Left kidney (tissue), 2 donors: ENCODE measurements around the gene NTS. TPM values are rescaled to one million over a fixed set of nuclear protein-coding genes. Genes with fewer than 3 reads are reported as not detected.

ENCODE experiments used
- DNase-seq: peaks from one replicate; pipeline ENCODE4 v3.0.0-alpha.2; 2013
- polyA plus RNA-seq: library from polyadenylated mRNA; unstranded; fragments of 120-200 nt; gene quantifications from one replicate; pipeline ENCODE4 v1.2.1, GENCODE V29; 2013; ENCODE audit not compliant: insufficient read length

Gene NTS
- polyA plus RNA-seq, 1 donor: 4.1 TPM

DNA sequence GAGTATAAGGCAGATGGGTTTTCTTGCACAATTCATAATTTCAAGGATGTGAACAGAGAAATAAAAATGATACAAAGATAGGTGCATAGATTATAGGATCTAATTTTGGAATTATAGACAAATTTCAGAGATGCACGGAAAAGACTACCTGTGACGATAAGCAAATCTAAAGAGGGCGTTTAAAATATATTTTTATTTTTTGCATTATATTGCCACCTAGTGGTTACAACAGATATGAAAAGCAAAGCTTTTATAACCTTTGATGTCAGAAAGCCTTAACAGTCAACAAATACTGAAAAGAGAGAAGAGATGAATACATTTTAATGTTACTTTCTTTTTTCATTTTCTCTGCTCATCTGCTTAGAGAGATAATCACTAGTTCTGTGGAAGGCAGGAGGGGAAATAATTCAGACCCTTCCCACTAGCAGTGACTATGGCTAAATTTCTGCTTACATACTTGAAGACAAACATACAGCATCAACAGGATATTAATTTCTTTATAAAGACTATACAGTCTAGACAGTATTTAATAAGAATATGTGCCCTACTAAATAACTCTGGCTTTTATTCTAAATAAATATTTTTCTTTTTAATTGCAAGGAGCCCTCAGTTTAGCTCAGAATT lies 46.3 kb downstream of the NTS start:
- DNase-seq: peak; percentile 38

DNA sequence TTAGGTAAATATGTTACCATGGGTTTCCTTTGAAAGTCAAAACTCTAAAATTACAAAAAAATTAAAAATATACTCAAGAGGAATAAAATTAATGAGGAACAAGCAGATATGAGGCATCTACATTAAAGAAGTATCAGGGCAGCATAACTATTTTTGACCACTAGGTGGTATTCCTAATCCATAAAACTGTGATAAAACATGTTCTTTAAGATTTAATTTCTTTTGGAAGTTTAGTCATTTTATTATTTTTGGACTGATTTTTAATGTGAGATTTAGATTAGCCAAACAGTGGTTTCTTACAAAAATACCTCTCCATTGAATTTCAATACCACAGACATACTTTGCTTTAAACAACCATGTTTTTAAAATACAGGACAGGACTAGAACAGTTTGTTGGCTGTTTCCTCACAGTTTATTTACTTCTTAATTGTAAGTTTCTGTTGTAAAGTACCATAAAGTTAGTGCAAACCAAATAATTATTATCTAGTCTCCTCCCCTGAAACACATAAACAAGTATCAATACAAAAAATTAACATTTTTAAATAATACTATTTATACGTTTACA lies 49.8 kb downstream of the NTS start:
- no peak for DNase-seq

- DNase-seq: no peak
Observed at GRCh38 chr12:85927166-85927565, 53.1 kb downstream of the NTS start.

Other genes starting within 250 kb of the NTS start
- 16.8 TPM for gene RASSF9, start 37.9 kb upstream of the NTS start, polyA plus RNA-seq